ENCODE measurements around the gene PAK2. TPM values are rescaled to one million over a fixed set of nuclear protein-coding genes. Genes with fewer than 3 reads are reported as not detected.

PAK2 gene
- total RNA-seq, 1 donor from 2014 or later, result 52.1 TPM

DNA sequence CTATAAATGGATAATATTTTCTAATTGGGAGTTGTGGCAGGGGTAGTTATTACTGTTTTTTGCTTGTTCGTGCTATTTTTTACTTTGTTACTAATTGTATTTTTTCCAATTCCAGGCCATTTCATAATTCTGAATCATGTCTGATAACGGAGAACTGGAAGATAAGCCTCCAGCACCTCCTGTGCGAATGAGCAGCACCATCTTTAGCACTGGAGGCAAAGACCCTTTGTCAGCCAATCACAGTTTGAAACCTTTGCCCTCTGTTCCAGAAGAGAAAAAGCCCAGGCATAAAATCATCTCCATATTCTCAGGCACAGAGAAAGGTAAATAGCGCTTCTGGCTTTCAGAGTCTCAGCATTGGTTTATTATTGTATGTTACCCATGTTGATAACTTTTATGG, 42.9 kb downstream of the PAK2 start:
- no peak for DNase-seq (ENCODE audit: low read depth)
- TF ChIP-seq, protein P1, sequence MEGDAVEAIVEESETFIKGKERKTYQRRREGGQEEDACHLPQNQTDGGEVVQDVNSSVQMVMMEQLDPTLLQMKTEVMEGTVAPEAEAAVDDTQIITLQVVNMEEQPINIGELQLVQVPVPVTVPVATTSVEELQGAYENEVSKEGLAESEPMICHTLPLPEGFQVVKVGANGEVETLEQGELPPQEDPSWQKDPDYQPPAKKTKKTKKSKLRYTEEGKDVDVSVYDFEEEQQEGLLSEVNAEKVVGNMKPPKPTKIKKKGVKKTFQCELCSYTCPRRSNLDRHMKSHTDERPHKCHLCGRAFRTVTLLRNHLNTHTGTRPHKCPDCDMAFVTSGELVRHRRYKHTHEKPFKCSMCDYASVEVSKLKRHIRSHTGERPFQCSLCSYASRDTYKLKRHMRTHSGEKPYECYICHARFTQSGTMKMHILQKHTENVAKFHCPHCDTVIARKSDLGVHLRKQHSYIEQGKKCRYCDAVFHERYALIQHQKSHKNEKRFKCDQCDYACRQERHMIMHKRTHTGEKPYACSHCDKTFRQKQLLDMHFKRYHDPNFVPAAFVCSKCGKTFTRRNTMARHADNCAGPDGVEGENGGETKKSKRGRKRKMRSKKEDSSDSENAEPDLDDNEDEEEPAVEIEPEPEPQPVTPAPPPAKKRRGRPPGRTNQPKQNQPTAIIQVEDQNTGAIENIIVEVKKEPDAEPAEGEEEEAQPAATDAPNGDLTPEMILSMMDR (conservative IDR thresholded peaks at IDR 0.05; ENCODE audit: low read depth, low read length), result no peak
- H3K4me3 ChIP-seq (ENCODE audit: low read depth, low read length), result no peak overlapping the region

DNA sequence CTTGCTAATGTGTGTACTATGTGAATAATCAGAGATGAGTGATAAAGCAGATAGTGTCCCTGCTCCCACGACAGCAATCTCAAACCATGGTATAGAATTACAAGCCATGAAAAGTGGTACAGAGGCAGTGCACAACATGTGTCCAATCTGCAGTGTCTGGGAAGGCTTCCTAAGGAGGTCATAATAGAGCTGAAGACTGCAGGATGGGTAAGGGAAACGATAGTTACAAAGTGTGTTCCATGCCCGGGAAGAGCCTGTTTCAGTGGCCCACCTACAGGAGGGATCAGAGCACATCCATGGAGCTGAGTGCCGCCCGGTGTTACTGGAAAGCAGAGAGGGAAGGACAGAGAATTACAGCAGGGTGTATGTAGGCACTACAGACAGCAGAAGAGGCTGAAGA, 48.9 kb downstream of the PAK2 start:
- no peak for DNase-seq (ENCODE audit: low read depth)
- H3K4me3 ChIP-seq (ENCODE audit: low read depth, low read length), result no peak overlapping the region
- TF ChIP-seq, protein P1 (conservative IDR thresholded peaks at IDR 0.05; ENCODE audit: low read depth, low read length), result no peak

DNA sequence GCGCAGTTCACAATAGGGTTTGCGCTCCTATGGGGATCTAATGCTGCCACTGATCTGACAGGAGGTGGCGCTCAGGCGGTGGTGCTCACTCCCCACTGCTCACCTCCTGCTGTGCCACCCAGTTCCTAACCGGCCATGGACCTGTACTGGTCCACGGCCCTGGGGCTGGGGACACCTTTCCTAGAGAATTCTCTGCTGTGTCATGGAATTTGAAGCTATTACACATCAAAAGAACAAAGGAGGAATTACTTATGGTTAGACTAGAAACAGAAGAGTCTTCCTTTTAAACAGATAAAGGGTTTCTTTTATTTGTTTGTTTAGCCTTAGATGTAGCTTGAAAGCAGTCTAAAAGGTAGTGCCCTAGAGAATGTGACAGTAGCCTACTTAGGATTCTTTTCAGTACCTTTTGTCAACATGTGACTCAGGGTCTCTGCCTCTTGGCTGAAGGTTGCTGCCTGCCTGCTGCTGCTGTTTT, 50.3 kb downstream of the PAK2 start:
- no peak overlapping the region for H3K4me3 ChIP-seq (ENCODE audit: low read depth, low read length)
- DNase-seq (ENCODE audit: low read depth), result no peak
- TF ChIP-seq, protein P1 (conservative IDR thresholded peaks at IDR 0.05; ENCODE audit: low read depth, low read length), result peak; percentile 21

DNA sequence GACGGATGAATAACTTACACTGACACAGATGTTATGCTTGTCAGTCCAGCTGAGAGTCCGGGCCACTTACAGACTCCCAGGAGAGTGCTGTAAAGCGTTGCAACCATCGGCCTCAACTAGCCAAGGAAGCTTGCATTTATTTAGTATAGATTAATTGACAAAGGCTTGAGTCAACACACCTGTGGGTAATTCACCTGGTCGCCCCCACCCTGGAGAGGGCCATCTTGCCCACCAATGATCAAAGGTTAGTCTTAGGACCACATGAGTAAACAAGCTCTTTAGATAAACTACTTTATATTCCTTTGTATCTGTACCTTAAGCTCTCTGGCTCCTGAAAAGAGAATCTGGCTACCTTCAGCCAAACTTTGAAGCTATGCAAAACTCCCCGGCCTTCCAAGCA, 51.0 kb downstream of the PAK2 start:
- TF ChIP-seq, protein P1 (conservative IDR thresholded peaks at IDR 0.05; ENCODE audit: low read depth, low read length), result no peak
- no peak for DNase-seq (ENCODE audit: low read depth)

DNA sequence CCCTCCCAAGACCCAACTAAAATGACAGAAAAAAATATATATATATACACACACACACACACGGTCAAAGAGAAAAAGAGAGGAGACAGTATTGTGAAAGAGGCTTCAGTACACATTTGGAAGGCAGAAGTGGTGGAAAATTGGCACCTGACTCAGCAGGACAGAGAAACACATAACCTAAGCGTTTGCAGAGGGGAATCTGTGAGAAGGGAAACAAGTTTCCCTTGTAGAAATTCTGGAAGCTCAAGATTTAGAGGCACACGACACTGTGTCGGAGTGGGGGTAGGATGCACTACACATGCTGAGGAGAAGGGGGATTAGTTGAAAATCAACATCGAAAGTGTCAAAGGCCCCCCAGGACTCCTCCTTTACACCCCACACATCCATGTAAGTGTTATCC, 53.1 kb downstream of the PAK2 start:
- no peak overlapping the region for H3K4me3 ChIP-seq (ENCODE audit: low read depth, low read length)
- no peak for DNase-seq (ENCODE audit: low read depth)
- TF ChIP-seq, protein P1 (conservative IDR thresholded peaks at IDR 0.05; ENCODE audit: low read depth, low read length), result no peak

More for the DNA sequence above, 51.0 kb downstream of the PAK2 start:
- no peak overlapping the region for H3K4me3 ChIP-seq (ENCODE audit: low read depth, low read length)

DNA sequence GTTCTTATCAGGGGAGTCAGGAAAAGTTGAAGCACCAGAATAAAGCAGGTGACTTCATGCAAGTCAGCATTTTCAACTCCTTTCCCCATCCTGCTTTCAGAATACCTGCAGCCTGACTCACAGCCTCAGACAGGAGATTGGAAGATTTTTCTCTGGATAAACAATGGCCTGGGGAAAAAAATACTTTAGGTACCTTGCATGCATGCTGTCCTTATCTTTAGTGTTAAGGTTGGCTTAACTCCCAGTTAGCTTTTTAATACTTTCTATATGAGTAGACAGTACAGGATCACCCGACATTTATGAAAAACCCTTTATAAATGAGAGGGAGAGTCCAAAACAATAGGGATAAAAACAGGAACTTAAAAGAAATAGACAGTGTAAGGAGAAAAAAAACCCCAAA, 53.6 kb downstream of the PAK2 start:
- DNase-seq (ENCODE audit: low read depth), result peak; percentile 84
- H3K4me3 ChIP-seq (ENCODE audit: low read depth, low read length), result no peak overlapping the region
- TF ChIP-seq, protein P1 (conservative IDR thresholded peaks at IDR 0.05; ENCODE audit: low read depth, low read length), result no peak

DNA sequence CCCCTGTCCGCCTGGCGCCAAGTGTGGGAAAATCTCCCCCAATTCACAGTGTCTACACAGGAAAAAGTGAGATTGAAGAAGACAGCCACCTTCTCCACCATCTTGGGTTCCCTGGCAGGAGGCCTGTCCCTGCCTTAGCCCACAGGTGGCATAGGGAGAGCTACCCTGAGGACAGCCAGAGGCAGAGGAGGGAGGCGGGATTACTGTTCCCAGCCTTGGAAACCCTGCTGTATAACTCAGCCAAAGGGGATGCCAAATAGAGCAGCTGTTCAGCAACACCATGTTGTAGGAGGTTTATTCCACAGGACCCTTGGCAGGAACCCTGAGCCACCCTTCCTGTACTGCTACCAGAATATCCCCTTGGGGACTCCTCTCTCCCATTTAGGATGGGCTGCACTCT, 54.8 kb downstream of the PAK2 start:
- H3K4me3 ChIP-seq (ENCODE audit: low read depth, low read length), result no peak overlapping the region
- TF ChIP-seq, protein P1 (conservative IDR thresholded peaks at IDR 0.05; ENCODE audit: low read depth, low read length), result no peak
- DNase-seq (ENCODE audit: low read depth), result no peak

Measured in epithelial cell of proximal tubule (primary cell).